ENCODE data around the gene BRF1.

The BRF1 gene

GRCh38 chr14:105283028-105283427 lies 17.8 kb downstream of the BRF1 start:
- TF ChIP-seq, protein P1, sequence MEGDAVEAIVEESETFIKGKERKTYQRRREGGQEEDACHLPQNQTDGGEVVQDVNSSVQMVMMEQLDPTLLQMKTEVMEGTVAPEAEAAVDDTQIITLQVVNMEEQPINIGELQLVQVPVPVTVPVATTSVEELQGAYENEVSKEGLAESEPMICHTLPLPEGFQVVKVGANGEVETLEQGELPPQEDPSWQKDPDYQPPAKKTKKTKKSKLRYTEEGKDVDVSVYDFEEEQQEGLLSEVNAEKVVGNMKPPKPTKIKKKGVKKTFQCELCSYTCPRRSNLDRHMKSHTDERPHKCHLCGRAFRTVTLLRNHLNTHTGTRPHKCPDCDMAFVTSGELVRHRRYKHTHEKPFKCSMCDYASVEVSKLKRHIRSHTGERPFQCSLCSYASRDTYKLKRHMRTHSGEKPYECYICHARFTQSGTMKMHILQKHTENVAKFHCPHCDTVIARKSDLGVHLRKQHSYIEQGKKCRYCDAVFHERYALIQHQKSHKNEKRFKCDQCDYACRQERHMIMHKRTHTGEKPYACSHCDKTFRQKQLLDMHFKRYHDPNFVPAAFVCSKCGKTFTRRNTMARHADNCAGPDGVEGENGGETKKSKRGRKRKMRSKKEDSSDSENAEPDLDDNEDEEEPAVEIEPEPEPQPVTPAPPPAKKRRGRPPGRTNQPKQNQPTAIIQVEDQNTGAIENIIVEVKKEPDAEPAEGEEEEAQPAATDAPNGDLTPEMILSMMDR (IDR thresholded peaks at IDR 0.05) = no peak

DNA sequence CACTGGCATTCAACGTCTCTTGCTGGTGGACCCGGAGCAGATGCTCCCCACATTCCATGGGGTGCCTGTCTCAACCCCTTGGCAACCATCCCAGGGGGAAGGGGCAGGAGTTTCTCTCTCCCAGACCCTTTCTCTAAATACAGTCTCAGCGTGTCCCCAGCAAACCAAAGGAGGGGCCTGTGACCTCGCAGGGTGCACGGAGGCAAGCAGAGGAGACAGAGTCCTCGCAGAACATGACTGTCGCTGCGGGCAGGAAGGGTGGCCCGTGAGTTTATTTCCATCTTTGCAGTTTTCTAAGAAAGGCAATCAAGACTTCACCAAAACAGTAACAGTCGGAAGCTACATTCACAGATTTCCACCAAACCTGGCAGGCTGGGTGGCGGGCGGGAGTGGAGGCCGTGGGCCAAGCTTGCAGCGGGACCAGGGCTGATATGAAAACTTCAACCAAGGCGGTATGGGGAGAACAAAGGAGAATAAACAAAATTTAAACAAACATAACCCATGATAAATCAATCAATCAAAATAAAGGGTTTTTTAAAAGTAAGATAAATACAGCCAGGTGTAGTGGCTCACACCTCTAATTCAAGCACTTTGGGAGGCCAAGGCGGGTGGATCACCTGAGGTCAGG lies 18.6 kb downstream of the BRF1 start:
- TF ChIP-seq, protein P1 (IDR thresholded peaks at IDR 0.05) = peak; percentile 37; the same call in 1 of the 2 replicates

DNA sequence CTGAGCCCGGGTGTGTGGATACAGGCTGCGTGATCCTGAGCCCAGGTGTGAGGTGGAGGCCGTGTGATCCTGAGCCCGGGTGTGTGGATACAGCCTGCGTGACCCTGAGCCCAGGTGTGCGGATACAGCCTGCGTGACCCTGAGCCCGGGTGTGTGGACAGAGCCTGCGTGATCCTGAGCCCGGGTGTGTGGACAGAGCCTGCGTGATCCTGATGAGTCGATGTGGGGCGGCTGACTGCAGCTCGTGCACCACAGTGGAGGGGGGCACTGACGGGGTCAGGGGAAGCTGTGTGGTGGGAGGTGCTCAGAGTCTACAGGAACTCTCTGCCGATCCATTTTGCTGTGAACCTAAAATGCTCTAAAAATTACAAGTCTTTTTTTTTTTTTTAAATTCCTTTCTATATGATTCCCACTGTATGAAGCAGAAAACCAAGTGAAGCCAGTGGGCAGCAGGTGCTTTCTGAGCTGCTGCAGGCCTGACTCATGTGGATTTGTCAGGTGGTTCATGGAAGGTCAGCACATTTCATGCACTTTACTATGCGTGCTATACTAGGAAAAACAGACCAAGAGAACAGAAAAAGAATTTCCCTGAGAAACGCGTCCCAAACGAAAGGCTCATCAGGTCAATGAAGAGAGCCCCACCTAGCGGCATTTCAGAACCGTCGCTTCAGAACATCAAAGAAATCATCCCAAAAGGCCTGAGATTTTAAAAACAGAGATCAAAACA lies 19.3 kb downstream of the BRF1 start:
- TF ChIP-seq, protein P1 (IDR thresholded peaks at IDR 0.05) = peak; percentile 81

DNA sequence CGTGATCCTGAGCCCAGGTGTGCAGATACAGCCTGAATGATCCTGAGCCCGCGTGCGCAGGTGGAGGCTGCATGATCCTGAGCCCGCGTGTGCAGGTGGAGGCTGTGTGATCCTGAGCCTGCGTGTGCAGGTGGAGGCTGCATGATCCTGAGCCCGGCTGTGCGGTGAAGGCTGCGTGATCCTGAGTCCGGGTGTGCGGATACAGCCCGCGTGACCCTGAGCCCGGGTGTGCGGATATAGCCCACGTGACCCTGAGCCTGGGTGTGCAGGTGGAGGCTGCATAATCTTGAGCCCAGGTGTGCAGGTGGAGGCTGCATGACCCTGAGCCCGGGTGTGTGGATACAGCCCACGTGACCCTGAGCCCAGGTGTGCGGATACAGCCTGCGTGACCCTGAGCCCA lies 20.3 kb downstream of the BRF1 start:
- TF ChIP-seq, protein P1 (IDR thresholded peaks at IDR 0.05) = no peak

- TF ChIP-seq, protein P1 (IDR thresholded peaks at IDR 0.05) = no peak
Measured at GRCh38 chr14:105279642-105280361, 21.0 kb downstream of the BRF1 start.

GRCh38 chr14:105275267-105275946 lies 25.4 kb downstream of the BRF1 start:
- TF ChIP-seq, protein P1 (IDR thresholded peaks at IDR 0.05) = no peak

DNA sequence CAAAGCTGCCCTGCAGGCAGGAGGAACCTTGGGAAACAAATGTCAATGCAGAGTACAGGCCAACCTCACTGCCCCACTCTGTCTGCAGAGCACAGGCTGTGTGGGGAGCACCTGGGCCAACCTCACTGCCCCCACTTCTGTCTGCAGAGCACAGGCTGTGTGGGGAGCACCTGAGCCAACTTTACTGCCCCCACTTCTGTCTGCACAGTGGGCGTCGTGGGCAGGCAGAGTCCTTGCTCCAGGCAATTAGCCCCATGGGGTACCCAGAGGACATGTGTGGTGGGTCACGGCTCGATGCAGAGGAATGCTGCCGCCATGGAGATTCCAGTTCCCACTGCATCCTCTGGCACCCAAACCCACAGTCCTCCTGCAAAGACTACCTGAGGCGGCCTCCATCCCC lies 26.2 kb downstream of the BRF1 start:
- TF ChIP-seq, protein P1 (IDR thresholded peaks at IDR 0.05) = no peak
